SKM-1 (cell line): Measurements from ENCODE around the gene TLK2.
"Not testable (repeated sequence)": the region's sequence is repeated elsewhere in the genome, so short reads cannot be mapped to it uniquely, and the experiment has no call there.

Experiments
- DNase-seq: peaks from one replicate; lab custom pipeline; 2025; ENCODE audit not compliant: unreplicated experiment; lab: John Stamatoyannopoulos, UW

TLK2 gene

DNA sequence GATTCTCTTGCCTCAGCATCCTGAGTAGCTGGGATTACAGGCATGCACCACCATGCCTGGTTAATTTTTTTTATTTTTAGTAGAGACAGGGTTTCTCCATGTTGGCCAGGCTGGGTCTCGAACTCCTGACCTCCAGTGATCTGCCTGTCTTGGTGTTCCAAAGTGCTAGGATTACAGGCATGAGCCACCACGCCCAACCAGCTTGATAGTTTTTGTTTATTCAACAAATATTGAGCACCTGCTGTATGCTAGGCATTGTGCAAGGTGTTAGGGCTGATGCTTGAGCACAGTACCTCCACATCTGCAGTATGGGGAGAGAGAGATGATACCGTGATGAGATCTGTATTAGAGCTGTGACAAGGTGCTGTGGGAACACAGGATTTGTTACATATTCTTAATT is 3.9 kb downstream of the TLK2 start:
- not testable (repeated sequence) for DNase-seq

DNA sequence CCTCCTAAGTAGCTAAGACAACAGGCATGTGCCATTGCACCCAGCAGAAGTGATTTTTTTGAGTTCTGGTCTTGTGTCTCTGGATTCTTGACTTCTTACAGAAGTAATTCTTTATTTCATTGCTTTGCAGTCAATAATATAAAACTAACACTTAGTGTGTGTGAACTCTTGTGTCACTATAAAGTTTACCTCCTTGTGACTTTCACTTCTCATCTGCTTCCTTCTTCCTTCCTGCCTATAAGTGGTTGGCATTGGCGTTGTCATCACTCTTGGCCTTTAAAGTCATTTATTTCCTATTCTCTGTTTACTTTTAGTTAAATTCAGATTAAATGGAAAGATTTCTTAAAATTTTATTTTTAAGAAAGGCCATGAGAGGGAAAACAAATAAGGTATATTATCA is 12.4 kb downstream of the TLK2 start:
- not testable (repeated sequence) for DNase-seq

DNA sequence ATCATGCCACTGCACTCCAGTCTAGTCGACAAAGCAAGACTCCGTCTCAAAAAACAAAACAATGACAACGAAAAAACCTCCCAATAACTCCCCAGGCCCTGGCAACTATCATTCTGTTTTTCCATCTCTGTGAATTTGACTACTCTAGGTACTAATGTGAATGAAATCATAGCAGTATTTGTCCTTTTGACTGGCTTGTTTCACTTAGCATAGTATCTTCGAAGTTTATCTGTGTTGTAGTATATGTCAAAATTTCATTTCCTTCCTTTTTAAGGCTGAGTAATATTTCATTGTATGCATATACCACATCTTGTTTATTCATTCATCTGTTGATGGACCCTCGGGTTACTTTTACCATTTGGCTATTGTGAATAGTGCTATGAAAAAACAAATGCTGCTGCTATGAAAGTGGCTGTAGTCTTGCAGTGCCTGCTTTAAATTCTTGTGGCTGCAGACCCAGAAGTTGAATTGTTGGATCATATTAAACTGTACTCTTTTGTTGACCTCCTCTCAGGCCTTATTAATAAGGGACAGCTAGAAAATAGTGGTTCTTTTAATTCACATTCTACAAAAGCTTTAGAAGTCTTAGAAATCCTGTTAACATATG is 14.5 kb downstream of the TLK2 start:
- DNase-seq: not testable (repeated sequence)

DNA sequence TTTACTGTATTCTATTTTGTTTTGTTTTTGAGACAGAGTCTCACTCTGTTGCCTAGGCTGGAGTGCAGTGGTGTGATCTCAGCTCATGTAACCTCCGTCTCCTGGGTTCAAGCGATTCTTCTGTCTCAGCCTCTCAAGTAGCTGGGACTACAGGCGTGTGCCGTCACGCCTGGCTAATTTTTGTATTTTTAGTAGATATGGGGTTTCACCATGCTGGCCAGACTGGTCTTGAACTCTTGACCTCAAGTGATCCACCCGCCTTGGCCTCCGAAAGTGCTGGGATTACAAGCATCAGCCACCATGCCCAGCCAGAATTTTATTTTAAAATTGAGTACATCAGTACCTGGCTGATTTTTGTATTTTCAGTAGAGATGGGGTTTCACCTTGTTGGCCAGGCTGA is 15.4 kb downstream of the TLK2 start:
- not testable (repeated sequence) for DNase-seq

DNA sequence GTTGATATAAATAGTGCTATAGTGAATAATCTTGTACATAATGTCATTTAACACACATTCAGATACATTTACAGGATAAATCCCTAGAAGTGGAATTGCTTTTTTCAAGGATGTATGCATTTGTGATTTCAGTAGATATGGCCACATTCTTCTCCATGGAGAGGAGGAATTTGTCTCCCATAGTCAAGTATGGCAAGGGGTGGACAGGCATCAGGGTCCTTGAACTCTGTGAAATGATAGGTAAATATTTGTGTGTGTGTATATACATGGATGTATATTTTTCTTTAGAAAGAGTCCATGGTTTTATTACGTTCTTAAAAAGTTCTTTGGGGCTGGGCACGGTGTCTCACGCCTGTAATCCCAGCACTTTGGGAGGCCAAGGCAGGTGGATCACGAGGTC is 17.7 kb downstream of the TLK2 start:
- DNase-seq: not testable (repeated sequence)

DNA sequence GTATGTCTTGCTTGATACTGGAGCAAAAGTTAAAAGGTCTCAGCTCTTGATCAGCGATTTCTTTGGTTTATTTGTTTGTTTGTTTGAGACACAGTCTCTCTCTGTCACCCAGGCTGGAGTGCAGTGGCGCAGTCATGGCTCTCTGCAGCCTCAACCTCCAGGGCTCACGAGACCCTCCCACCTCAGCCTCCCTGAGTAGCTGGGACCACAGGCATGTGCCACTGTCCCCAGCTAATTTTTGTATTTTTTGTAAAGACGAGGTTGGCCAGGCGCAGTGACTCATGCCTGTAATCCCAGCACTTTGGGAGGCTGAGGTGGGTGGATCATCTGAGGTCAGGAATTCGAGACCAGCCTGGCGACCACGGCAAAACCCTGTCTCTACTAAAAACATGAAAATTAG is 20.2 kb downstream of the TLK2 start:
- DNase-seq: not testable (repeated sequence)

DNA sequence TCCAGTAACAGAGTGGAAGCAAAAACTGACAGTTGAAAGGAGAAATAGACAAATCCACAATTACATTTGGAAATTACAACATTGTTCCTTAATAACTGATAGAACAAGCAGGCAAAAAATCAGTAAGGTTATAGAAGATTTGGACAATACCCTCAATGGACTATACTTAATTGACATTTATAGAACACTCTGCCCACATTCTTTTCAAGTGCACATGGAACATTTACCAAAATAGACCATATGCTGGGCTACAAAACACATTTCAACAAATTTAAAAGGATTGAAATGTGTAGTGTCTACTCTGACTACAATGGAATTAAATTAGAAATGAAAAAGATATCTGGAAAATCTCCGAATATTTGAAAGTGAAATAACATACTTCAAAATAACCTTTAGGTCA is 21.8 kb downstream of the TLK2 start:
- DNase-seq: not testable (repeated sequence)

DNA sequence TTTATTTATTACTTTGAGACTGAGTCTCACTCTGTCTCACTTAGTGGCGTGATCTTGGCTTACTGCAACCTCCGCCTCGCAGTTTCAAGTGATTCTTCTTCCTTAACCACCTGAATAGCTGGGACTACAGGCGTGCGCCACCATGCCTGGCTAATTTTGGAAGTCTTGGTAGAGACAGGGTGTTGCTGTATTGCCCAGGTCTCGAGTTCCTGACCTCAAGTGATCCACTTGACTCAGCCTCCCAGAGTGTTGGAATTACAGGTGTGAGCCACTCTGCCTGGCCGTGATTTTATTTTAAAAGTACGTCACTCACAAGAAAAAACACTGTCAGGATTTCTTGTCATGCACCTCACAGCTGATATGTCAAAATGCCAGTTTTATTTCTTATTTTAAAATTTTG is 26.2 kb downstream of the TLK2 start:
- DNase-seq: not testable (repeated sequence)

DNA sequence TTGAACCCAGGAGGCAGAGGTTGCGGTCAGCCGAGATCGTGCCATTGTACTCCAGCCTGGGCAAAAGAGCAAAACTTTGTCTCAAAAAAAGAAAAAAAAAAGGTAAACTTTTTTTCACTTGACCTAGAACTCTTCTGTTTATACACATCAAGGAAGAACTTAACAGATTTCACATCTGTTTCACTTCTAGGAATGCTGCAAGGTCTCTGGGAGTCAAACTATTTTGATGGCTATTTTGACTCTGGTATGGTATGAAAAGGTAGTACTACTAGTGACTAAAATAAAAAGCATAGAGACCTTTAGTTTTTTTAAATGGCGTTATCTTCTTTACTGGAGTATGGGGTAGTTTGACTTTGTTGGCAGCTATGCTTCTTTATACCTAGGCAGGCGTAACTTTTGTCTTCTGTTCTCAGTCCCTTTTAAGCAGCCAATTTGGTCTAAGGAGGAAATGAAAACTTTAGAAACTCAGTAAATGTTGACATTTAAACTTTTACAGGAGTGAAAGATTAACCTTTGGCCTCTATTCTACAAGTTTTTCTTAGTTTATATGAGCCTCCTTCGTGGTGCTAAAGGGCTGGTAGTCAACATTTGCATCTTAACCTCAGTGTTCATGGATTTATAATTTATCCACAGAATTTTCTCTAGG is 28.7 kb downstream of the TLK2 start:
- DNase-seq: not testable (repeated sequence)

DNA sequence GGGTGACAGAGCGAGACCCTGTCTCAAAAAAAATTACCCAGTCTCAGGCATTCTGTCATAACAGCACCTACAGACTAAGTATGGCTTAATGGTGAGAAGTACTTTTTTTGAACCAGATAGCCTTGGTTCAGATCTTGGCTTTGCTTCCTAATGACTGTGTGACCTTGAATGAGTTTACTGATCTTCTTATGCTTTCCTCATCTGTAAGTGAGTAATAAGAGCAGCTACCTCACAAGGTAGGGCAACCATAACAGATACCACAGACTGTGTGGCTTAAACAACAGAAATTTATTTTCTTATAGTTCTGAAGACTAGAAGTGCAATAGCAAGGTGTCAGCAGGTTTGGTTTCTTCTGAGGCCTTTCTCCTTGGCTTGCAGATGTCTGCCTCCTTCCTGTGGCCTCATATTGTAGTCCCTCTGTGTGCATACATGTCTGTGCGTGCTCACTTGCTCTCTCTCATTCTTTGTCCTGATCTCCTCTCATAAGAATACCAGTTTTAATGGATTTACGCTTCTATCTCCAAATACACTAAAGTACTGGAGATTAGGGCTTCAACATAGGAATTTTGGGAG is 31.7 kb downstream of the TLK2 start:
- not testable (repeated sequence) for DNase-seq

DNA sequence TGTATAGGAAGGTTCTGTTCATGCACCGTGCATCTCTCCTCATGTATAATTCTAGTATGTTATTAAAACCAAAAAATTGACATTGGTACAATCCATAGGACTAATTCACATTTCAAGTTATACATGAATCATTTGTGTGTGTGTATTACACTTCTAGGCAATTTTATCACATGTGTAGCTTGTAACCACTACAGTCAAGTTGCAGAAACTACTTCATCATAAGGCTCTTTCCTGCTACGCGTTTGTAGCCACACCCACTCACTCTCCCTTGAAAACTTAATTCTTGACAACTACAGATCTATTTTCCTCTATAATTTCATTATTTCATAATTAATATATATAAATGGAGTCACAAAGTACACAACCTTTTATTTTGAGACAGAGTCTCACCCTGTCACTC is 32.4 kb downstream of the TLK2 start:
- not testable (repeated sequence) for DNase-seq

DNA sequence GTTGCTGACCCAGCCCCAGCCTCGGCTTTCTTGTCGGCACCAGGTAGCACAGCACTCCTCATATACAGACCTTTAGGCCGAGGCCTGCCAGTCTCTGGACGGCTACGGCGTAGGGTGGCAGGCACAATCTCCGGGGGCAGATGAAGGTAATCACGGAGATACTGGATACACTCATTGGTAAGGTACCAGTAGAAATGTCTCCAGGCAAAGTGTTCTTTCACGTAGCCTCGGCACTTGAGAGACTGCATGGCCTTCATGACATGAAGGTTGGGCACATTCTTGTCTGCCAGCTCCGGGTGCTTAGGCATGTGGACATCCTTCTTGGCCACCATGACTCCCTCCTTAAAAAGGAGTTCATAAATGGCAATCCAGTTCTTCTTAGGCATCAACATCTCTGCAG is 37.8 kb downstream of the TLK2 start:
- DNase-seq: not testable (repeated sequence)

DNA sequence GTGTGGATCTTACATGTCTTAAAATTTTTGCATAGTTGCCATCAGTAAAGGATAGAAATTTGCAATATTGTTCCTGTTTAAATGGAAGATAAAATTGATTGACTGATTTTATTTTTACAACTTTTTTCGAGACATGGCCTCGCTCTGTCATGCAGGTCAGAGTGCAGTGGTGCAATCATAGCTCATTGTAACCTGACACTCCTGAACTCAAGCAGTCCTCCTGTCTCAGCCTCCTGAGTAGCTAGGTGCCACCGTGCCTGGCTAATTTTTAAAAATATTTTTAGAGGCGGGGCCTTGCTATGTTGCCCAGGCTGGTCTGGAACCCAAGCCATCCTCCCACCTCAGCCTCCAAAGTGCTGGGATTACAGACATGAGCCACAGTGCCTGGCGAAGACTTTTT is 42.7 kb downstream of the TLK2 start:
- not testable (repeated sequence) for DNase-seq

DNA sequence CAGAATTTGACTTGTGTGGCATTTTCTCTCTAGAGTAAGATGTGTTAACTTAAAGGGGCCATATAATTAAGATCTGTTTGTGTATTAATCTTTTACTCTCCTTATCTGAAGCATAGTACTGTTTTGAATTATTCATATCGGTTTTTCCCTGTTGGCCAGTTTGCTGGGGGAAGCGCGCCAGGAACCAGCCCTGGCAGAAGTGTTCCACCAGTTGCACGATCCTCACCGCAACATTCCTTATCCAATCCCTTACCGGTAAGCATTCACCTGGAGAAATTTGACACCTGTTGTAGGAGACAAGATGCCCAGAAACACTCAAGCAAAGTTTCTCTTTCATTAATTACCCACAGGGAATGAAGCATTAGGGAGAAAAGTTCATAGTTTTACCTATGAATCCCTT is 45.5 kb downstream of the TLK2 start:
- not testable (repeated sequence) for DNase-seq

DNA sequence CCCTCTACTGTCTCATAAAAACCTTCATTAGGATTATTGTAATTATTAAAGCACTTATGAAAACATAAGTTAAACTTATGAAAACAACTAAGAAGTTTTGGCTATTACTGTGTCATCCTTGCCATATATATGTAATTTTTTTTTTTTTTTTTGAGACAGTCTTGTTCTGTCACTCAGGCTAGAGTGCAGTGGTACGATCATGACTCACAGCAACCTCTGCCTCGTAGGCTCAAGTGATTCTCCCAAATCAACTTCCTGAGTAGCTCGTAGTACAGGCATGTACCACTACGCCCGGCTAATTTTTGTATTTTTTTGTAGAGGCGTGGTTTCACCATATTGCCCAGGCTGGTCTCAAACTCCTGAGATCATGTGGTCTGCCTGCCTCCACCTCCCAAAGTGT is 46.7 kb downstream of the TLK2 start:
- DNase-seq: not testable (repeated sequence)

DNA sequence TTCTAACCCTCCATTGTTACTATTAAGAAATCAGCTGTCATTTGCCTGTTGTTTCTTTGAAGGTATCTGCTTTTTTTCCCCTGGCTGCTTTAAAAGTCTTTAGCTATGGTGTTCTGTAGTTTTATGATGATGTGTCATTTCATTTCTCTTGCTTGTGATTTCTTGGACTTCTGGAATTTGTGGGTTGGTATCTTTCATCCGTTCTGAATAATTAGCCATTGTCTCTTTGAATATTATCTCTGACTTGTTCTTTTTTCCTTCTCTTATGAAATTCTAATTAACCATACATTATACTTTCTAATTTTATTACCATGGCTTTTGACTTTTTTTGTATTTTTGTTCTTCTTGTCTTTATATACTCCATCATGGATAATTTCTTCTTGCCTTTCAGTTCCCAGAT is 52.3 kb downstream of the TLK2 start:
- not testable (repeated sequence) for DNase-seq

DNA sequence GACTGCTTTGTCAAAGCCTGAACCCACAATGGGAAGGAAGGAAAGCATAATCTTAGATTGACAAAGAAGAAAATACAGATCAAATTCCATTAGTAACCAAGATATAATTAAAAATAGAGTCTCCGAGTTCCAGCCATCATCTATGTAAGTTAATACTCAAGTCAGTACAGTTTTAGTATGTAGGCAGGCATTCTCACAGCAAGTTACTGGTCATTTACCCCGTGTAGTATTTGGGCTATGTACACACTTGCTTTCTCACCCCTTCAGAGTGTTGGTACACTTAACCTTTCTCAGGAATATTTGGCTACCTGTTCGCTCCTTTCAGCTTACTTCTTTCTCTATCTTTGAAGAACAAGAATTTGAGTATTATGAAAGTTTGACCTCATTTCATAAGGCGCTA is 57.9 kb downstream of the TLK2 start:
- not testable (repeated sequence) for DNase-seq

DNA sequence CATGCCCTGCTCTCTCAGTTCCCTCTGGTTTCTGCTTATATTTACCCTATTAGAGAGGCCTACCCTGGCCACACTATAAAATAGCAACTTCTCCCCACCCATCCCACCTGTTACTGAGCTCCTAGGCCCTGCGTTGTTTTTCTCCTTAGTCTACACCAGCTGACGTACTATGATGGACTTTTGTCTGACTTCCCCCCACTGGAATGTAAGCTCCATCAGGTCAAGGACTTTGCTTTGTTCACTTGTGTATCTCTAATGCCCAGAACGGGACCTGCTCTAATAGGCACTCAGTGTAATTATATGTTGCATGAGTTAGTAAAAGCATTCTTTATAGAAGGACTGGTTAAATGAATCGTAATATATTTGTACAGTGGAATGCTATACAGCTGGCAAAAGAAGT is 62.4 kb downstream of the TLK2 start:
- not testable (repeated sequence) for DNase-seq

DNA sequence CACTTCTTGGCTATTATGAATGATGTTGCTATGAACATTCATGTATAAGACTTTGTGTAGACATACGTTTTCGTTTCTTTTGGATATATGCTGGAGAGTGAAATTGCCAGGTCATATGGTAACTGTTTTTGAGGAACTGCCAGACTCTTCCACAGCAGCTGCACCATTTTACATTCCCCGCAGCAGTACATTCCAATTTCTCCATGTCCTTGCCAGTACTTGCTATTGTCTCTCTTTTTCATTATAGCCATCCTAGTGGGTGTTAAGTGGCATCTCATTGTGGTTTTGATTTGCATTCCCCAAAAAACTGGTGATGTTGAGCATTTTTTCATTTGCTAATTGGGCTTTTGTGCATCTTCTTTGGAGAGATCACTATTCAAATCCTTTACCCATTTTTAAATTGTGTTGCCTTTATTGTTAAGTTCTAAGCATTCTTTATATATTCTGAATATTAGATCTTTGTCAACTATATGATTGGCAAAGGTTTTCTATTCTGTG is 64.7 kb downstream of the TLK2 start:
- not testable (repeated sequence) for DNase-seq

DNA sequence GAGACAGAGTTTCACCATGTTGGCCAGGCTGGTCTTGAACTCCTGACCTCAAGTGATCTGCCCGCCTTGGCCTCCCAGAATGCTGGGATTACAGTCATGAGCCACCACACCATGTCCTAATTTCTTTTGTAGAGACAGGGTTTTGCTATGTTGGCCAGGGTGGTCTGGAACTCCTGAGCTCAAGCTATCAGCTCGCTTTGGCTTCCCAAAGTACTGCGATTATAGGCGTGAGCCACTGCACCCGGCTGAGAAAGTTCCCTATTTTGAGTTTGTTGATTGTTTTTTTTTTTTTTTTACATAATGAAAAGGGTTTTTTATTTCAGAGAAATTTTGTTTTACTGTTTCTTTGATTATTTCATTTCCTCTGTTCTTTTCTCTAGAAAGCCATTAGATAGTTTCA is 67.4 kb downstream of the TLK2 start:
- not testable (repeated sequence) for DNase-seq

DNA sequence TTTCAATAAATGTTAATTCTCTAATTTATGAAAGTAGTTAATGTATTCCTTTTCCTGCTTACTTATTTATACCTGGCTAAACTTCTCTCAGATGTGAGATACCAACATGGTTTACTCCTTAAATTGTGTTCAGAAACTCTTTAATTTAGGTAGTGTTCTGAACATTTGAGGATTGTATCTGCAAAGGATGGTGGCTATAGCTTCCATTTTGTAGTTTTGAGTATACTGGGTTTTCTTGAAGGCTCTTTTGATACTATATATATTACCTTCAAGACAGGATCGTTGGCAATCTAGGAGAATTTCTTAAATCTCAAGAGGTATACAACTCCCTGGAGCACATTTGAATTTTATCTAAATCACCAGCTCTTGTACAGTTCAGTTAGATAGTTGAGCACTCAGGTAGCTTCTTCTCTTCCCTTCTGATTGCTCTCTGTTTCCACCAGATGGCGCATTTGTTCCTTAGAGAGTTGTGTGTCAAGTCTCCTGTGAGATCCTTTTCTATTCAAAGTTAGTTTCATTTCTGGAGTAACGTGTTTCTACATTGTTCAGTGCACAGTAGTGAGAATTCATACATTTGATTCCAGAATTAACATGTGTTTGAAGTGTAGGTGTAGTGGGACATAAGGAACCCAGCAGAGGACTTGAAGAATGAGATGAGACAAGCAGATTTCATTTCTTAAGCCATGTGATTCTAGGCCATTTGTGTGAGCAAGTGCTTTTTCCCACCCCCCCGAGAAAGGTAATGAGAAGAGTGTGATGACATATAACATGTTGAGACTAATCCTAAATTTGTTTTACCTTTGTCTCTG is 74.4 kb downstream of the TLK2 start:
- not testable (repeated sequence) for DNase-seq
